AML-193 (cell line): Measurements from ENCODE around the gene SYVN1.
"Not testable (repeated sequence)": the region's sequence is repeated elsewhere in the genome, so short reads cannot be mapped to it uniquely, and the experiment has no call there.

ENCODE experiments used
- DNase-seq, 2 experiments: peaks; one replicate each; lab custom pipeline; 2025; lab: John Stamatoyannopoulos, UW

The SYVN1 gene

DNA sequence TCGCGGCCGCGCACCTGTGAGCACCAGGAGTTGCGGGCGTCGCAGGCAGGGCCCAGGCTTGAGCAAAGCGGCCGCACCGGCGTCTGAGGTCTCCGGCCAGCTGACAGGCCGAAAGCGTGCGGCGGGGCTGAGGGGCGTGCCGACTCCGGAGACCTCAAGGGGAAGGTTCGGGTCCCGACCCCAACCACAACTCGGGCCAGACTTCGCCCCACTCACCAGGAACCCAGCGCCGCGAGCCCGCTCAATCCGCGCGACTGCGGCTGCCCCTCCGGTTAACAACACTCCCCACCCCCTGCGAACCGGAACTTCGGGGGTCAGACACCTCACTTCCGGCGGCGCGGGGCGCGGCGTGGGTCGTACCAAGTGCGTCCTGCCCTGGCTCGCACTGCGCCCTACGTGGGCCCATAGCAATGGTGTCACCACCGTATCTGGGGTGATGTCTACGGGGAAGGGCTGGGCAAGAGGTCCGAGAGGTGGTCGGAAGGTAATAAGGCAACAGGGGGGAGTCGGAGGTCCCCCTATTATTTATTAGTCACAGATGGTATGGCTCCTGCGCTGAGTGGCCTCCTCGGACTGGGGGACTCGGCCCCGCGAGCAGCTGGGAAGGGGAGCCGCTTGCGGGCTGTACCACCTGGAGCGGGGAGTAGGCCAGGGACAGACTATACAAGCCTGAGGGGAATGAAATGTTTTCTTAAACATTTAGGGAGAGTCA is at the start of gene SYVN1:
SYVN1 (minus strand) TSS at position 280 of the 712 bp plus-strand sequence. CDS start 918 bp downstream, outside the sequence.
- DNase-seq: peak; percentile 80 to 85

GRCh38 chr11:65183201-65183891 is 49.0 kb upstream of the SYVN1 start:
- no peak for DNase-seq

- no peak for DNase-seq
These were observed 48.2 kb upstream of the SYVN1 start for GRCh38 chr11:65182258-65183170.

- peak; percentile 45 to 49 for DNase-seq
These were observed 47.4 kb upstream of the SYVN1 start, which contains the start of gene CAPN1 for GRCh38 chr11:65181569-65182257. Gene CAPN1, plus strand, starts transcription at chr11:65181928. Its CDS starts 774 bp downstream, at chr11:65182702.

- peak; percentile 22 to 39 for DNase-seq
These were observed 46.7 kb upstream of the SYVN1 start for GRCh38 chr11:65180877-65181568.

DNA sequence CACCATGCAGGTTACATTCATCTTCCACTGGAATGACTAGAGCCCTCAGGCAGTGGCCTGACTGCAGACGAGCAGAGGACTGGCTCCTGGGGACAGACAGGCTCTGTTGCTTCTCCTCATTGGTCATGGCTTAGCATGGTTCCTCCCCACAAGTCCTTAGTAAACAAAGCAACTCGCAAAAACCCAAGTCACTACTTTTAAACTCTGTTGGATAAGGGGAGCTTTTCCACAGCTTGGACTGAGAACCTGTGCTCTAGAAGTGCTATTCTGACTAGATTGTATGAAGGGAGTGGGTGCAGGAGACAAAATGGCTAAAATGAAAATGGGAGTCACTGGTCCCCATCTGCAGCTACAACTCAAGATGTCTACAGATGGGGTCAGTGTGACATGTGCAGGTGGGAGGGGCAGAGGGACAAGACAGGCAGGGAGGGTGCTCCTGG is 40.3 kb upstream of the SYVN1 start:
- DNase-seq: not testable (repeated sequence)

- DNase-seq: no peak
These were observed 38.3 kb upstream of the SYVN1 start for GRCh38 chr11:65172600-65172999.

GRCh38 chr11:65170058-65170534 is 35.8 kb upstream of the SYVN1 start, which contains the start of gene SPDYC:
Gene SPDYC, plus strand, starts transcription at chr11:65170233. Its CDS starts 1,125 bp downstream, at chr11:65171358.
- no peak for DNase-seq

DNA sequence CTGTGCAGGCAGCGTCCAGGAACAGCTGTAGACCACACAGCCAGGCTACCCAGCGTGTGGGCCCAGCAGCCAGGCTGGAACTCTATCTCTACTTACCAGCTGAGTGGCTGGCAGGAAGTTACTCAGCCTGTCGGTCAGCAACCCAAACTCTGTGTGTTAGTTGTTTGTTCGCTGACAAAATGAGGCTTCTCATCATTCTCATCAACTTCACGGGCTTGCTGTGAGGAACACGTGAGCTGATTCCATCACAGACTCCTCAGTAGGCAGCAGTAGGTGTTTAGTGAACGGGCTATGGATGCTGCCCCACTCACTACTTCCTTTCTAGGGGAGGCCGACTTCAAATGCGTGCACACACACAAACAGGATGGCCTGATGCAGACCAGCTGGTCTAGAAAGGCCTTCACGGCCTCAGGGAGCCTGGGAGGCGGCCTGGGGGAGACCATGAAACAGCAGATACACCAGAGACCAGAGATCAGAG is 34.9 kb upstream of the SYVN1 start:
- peak; percentile 61 to 71 for DNase-seq

DNA sequence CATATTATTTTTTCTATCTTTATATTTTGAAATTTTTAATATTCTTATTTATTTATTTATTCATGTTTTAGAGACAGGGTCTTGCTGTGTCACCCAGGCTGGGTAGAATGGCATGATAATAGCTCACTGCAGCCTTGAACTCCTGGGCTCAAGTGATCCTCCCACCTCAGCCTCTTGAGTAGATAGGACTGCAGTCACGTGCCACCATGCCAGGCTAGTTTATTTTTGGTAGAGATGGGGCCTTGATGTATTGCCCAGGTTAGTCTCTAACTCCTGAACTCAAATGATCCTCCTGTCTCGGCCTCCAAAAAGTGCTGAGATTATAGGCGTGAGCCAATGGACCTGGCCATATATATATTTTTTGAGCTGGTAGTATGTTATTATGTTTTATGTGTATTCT is 33.3 kb upstream of the SYVN1 start:
- no peak for DNase-seq

GRCh38 chr11:65166893-65167292 is 32.6 kb upstream of the SYVN1 start:
- DNase-seq: no peak

DNA sequence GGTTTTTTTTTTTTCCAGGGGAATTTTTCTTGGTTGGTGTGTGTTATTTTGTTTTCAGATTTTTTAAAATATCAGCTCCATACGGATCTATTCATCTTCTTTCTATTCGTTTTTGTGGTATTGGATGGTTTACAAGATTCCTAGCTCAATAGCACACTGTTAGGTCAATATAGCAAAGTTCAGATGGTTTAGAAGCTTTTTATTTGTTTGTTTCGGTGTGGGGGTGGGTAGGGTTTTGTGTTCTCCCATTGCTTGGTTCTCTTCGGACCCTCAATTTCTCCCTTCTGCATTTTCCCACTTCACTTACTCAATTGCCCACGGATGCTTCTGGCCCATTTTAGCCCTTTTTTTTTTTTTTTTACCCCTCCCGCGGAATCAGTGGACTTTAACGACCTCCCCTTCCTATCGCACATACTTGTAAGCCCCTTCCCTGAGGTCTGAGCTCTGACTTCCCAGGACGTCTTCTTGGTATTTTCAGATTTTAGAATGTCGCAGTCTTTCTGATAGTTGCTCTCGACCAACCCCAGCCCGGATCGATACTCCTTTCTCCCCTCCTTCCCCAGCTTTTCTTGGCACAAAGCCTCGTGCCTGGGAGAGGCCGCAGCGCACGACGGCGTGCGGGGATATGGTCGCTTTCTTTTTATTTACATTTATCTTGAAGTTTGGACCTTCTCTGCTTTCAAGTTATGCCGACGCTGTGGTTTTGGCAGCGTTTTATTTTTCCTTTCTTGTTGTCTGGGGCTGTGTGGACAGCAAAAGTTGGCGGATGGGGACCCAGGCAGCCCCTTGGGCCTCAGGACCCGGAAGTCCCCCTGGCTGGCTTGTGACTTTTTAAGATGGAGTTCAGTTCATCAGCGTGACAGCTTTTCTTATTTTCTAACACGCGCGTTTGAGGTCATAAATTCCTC is 31.3 kb upstream of the SYVN1 start:
- DNase-seq: no peak

DNA sequence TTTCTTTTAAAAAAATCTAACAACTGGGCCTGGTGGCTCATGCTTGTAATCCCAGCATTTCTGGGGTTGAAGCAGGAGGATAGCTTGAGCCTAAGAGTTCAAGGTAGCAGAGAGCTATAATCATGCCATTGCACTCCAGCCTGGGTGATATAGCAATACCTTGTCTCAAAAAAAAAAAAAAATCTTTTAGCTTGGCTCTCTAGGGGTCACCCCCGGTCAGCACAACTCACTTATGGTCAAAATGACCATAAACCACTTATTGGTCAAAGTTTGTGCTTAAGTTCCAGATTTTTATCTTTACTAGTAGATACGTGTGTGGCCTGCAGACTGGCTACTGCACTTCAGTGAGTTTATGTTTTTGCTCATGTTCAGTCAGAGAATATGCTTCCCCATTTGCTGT is 29.4 kb upstream of the SYVN1 start:
- DNase-seq: no peak

DNA sequence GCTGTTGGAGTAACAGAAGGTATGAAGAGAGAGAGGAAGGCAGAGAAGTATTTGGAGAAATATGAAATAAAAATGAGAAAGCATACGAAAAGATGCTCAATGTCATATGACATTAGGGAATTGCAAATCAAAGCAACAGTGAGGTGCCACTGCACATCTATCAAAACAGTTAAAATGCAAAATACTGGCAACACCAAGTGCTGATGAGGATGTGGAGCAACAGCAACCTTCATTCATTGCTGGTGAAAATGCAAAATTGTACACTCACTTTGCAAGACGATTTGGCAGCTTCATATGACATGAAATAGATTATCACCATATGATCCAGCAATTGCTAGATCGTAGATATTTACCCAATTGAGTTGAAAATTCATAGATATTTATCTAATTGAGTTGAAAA is 26.3 kb upstream of the SYVN1 start:
- no peak for DNase-seq

- DNase-seq: no peak
These were observed 24.7 kb upstream of the SYVN1 start for GRCh38 chr11:65159012-65159411.

- no peak for DNase-seq
These were observed 23.0 kb upstream of the SYVN1 start for GRCh38 chr11:65157336-65157735.

DNA sequence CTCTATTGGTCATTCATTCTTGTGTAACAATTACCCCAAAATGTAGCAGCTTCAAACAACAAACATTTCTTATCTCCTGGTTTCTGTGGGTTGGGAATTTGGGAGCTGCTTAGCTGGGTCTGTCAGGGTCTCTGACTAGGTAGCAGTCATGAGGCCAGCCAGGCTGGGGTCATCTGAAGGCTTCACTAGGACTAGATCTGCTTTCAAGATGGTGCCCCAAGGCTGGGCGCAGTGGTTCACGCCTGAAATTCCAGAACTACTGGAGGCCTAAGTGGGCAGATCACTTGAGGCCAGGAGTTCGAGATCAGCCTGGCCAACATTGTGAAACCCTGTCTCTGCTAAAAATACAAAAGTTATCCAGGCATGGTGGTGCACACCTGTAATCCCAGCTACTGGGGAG is 22.6 kb upstream of the SYVN1 start:
- no peak for DNase-seq

GRCh38 chr11:65156256-65156655 is 21.9 kb upstream of the SYVN1 start:
- DNase-seq: peak; percentile 57 to 63

- DNase-seq: no peak
These were observed 17.8 kb upstream of the SYVN1 start for GRCh38 chr11:65152122-65152521.
